AML-193 (cell line): Measurements from ENCODE around the gene BACH2.
"Not testable (repeated sequence)": the region's sequence is repeated elsewhere in the genome, so short reads cannot be mapped to it uniquely, and the experiment has no call there.

Source experiments
- DNase-seq, 2 experiments: peaks; one replicate each; lab custom pipeline; 2025; lab: John Stamatoyannopoulos, UW

BACH2 gene

GRCh38 chr6:89934685-89935366, 361.8 kb downstream of the BACH2 start:
- DNase-seq = no peak

GRCh38 chr6:89932245-89932802, 364.3 kb downstream of the BACH2 start:
- DNase-seq = no peak

- no peak for DNase-seq
Measured at GRCh38 chr6:89930789-89931188, 365.9 kb downstream of the BACH2 start.

- DNase-seq = no peak
Measured at GRCh38 chr6:89928604-89929003, 368.0 kb downstream of the BACH2 start.

- peak in 1 of 2 experiments; percentile 9 for DNase-seq
Measured at GRCh38 chr6:89927791-89928550, 368.7 kb downstream of the BACH2 start.

- DNase-seq = no peak
Measured at GRCh38 chr6:89927264-89927663, 369.4 kb downstream of the BACH2 start.

- no peak for DNase-seq
Measured at GRCh38 chr6:89925826-89926225, 370.8 kb downstream of the BACH2 start.

GRCh38 chr6:89924231-89924630, 372.4 kb downstream of the BACH2 start:
- no peak for DNase-seq

- DNase-seq = no peak
Measured at GRCh38 chr6:89921691-89922090, 375.0 kb downstream of the BACH2 start.

- no peak for DNase-seq
Measured at GRCh38 chr6:89921197-89921596, 375.4 kb downstream of the BACH2 start.

GRCh38 chr6:89917801-89918366, 378.8 kb downstream of the BACH2 start:
- no peak for DNase-seq

- no peak for DNase-seq
Measured at GRCh38 chr6:89917216-89917615, 379.4 kb downstream of the BACH2 start.

GRCh38 chr6:89916136-89916920, 380.3 kb downstream of the BACH2 start:
- DNase-seq = no peak

GRCh38 chr6:89910902-89911240, 385.8 kb downstream of the BACH2 start:
- no peak for DNase-seq

GRCh38 chr6:89910001-89910901, 386.4 kb downstream of the BACH2 start:
- DNase-seq = not testable (repeated sequence)

- peak; percentile 7 to 30 for DNase-seq
Measured at GRCh38 chr6:89895276-89895874, 401.3 kb downstream of the BACH2 start.

- DNase-seq = no peak
Measured at GRCh38 chr6:89894169-89894568, 402.5 kb downstream of the BACH2 start, which contains the start of gene GJA10. GJA10 (plus strand) TSS chr6:89894469; CDS start chr6:89894469, 0 bp downstream.

GRCh38 chr6:89892577-89892976, 404.1 kb downstream of the BACH2 start:
- not testable (repeated sequence) for DNase-seq

GRCh38 chr6:89890845-89891528, 405.7 kb downstream of the BACH2 start:
- not testable (repeated sequence) for DNase-seq

- no peak for DNase-seq
Measured at GRCh38 chr6:89888871-89889270, 407.8 kb downstream of the BACH2 start.
